Urinary bladder (tissue), 4 donors: ENCODE measurements around the gene PPFIBP1. TPM values are rescaled to one million over a fixed set of nuclear protein-coding genes. Genes with fewer than 3 reads are reported as not detected.

Experiments used
- DNase-seq: peaks from one replicate; pipeline ENCODE4 v3.0.0-alpha.2; 2015; ENCODE audit errors: extremely low spot score
- H3K27ac ChIP-seq: one replicate; pipeline ENCODE4 v1.5.1; 2013; ENCODE audit warnings: low read depth, mild to moderate bottlenecking, moderate library complexity
- H3K36me3 ChIP-seq: one replicate; pipeline ENCODE4 v1.6.1; 2013; ENCODE audit warnings: mild to moderate bottlenecking, moderate library complexity; ENCODE audit not compliant: insufficient read depth
- H3K4me1 ChIP-seq: one replicate; pipeline ENCODE4 v1.6.1; 2013; ENCODE audit warnings: mild to moderate bottlenecking, moderate library complexity; ENCODE audit not compliant: insufficient read depth
- H3K4me3 ChIP-seq: one replicate; pipeline ENCODE4 v1.5.1; 2013; ENCODE audit warnings: low read depth, low read length
- WGBS: extraction: QIAGEN DNeasy Blood & Tissue Kit; methylation state at CpG from one replicate; pipeline ENCODE4 v1.1.7; 2013; 5-methylcytosine and 5-hydroxymethylcytosine counted together
- polyA plus RNA-seq: library from polyadenylated mRNA; stranded (reverse); fragments of 200-250 nt; gene quantifications from one replicate; pipeline ENCODE4 v1.2.3, GENCODE V29; 2013
- total RNA-seq: library from RNA; depleted of rRNA; stranded (reverse); fragments of >200 nt; gene quantifications from one replicate; pipeline ENCODE4 v1.2.3, GENCODE V29; 2014
- donor health status: healthy with polysubstance abuse.
- donor health status: healthy.

PPFIBP1 gene
- total and polyA plus RNA-seq, 2 donors: 38.4 to 119 TPM

DNA sequence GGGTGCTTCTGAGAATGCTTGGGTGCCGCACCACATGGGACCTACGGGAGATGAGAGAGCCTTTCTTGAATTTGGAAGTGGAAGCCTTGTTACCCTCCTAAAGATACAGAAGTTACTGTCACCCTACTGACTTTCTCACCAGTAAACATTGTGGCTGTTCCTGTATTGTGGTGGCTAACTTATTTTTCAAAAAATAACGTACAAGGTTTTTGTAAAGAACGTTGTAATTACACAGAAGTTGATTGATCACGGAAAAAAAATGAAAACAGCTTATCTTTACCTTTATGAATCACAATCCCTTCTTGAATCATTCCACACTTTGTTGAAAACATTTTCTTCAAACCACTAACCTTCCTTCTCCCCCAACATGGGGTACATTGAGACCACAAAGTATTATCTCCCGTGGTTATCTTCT lies 22.0 kb upstream of the PPFIBP1 start:
- DNase-seq: no peak
- no peak overlapping the region for H3K4me3 ChIP-seq
- no peaks in the 10 kb centered on the region for H3K4me1 ChIP-seq
- no peak overlapping the region for H3K27ac ChIP-seq
- WGBS: 93% methylated on average over 6 of the region's 6 CpGs
- no peaks in the 10 kb centered on the region for H3K36me3 ChIP-seq

GRCh38 chr12:27504507-27504906 lies 19.5 kb upstream of the PPFIBP1 start:
- WGBS: 91% methylated on average over 2 of the region's 2 CpGs
- Histone ChIP-seq H3K4me1 (no peaks in the 10 kb centered on the region), H3K36me3 (no peaks in the 10 kb centered on the region), H3K27ac (no peak overlapping the region), H3K4me3 (no peak overlapping the region)
- DNase-seq: no peak

DNA sequence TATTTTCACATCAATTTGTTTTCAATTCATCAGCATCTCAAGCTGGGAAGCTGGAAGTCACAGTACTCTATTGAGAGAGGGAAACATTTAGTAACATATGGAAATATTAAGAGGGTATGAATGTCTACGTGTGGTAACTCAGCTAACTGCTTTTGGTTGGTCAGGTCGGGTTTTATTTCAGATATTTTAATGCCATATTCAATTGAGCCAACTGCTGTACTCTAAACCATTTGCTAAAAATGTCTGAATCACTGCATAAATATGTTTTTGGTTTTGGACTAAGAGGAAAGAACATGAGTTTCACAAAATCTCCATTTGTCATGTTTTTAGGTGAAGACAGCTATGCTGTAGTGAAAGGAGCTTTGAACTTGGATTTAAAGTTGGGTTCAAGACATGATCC lies 18.9 kb upstream of the PPFIBP1 start:
- Histone ChIP-seq H3K4me3 (no peak overlapping the region), H3K36me3 (no peaks in the 10 kb centered on the region), H3K27ac (no peak overlapping the region), H3K4me1 (no peaks in the 10 kb centered on the region)
- DNase-seq: no peak
- WGBS: 89% methylated on average over 2 of the region's 2 CpGs

- H3K4me1 ChIP-seq: no peaks in the 10 kb centered on the region
- no peak for DNase-seq
- H3K36me3 ChIP-seq: no peaks in the 10 kb centered on the region
- H3K27ac ChIP-seq: no peak overlapping the region
- H3K4me3 ChIP-seq: no peak overlapping the region
Measured at GRCh38 chr12:27505761-27506160, 18.2 kb upstream of the PPFIBP1 start.

DNA sequence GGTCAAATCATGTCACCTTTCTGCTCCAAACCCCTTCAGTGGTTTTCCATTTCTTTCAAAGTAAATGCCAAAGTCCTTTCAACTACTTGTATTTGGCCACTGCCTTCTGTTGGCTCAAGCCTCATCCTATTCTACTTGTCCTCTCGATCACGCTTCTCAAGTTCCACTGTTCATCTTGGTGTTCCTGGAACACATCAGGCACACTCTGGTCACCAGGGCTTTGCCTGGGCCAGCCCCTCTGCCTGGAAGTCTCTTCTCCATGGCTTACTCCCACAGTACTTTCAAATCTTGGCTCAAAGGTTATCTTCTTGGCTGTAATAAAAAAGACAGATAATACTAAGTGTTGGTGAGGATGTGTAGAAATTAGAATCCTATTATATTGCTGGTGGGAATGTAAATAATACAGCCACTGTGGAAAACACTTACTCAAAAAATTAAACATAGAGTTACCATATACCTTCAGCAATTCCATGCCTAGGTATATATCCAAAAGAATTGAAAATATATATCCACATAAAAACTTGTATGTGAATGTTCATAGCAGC lies 17.3 kb upstream of the PPFIBP1 start:
- DNase-seq: no peak
- Histone ChIP-seq H3K36me3 (no peaks in the 10 kb centered on the region), H3K4me1 (no peaks in the 10 kb centered on the region), H3K27ac (no peak overlapping the region), H3K4me3 (no peak overlapping the region)
- WGBS: 75% methylated on average over 2 of the region's 2 CpGs

- no peaks in the 10 kb centered on the region for H3K36me3 ChIP-seq
- H3K27ac ChIP-seq: no peak overlapping the region
- H3K4me3 ChIP-seq: no peak overlapping the region
- no peak for DNase-seq
- H3K4me1 ChIP-seq: no peaks in the 10 kb centered on the region
- WGBS: 84% methylated on average over 5 of the region's 5 CpGs
Measured at GRCh38 chr12:27508736-27509431, 15.1 kb upstream of the PPFIBP1 start.

DNA sequence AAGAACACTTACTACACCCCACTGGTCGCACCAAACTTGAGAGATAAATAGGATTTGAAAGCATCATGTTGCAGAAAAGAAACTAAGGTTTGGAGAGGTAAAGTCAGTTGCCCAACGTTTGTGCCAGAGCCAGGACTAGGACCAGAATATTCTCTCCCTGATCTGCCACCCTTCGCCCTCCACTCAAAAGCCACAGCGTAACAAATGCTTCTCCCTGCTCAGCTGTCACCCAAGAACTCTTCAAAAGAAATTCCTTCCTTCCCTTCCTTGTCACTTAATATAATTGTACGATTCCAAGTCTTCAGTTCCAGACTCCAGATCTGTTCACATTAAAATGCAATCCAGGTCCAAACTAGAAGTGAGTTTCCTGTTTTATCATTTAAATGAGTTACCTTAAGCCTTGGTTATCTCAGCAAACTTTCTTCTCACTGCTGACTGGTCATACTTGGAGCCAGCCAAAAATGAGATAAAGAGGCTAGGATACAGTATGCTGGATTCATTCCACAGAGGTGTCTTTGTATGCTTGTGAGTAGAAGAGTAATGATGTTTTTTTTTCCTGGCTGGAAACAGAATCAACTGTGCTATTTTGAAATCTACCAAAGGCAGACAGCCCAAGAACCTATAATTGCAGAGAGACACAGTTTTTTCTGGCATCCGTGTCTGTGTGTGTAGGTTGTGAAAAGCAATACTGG lies 12.8 kb upstream of the PPFIBP1 start:
- 56% methylated on average over 6 of the region's 6 CpGs for WGBS

GRCh38 chr12:27511723-27512045 lies 12.3 kb upstream of the PPFIBP1 start:
- DNase-seq: no peak
- H3K4me3 ChIP-seq: no peak overlapping the region
- no peaks in the 10 kb centered on the region for H3K4me1 ChIP-seq
- H3K36me3 ChIP-seq: no peaks in the 10 kb centered on the region
- no peak overlapping the region for H3K27ac ChIP-seq
- WGBS: 67% methylated on average over 3 of the region's 3 CpGs

More for the DNA sequence above, 12.8 kb upstream of the PPFIBP1 start:
- DNase-seq: no peak
- H3K36me3 ChIP-seq: no peaks in the 10 kb centered on the region
- H3K4me3 ChIP-seq: no peak overlapping the region
- no peak overlapping the region for H3K27ac ChIP-seq
- no peaks in the 10 kb centered on the region for H3K4me1 ChIP-seq

DNA sequence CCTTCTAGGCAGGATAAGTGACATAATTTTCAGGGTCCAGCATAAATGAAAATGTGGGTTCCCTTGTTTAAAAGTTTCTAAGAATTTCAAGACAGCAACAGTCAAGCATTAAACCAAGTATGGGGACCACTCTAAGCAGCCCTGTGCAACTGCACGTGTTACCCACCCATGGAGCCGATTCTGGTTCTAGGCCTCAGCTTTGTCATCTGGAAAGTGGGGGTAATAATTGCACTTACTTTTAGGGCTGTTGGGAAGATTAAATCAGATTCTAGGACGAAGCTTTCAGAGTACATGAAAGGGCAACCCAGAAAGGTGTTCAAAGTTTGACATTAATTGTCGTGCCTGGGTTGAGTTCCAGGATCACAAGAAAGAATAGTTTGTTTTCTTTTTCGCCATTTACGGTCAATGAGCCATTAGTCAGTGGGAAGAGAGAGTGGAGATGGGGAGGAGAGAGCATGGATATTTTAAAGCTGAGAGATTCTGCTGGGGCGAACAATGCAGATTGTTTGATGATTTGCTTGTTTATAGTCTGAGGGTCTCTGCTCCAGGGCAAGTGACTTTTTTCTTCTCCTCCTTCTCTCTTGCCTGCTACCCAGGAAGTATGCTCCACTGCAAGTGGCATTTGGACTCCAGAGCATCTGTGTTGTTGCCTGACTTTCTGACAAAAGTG lies 10.7 kb upstream of the PPFIBP1 start:
- Histone ChIP-seq H3K27ac (no peak overlapping the region), H3K36me3 (no peaks in the 10 kb centered on the region), H3K4me1 (no peaks in the 10 kb centered on the region), H3K4me3 (no peak overlapping the region)
- WGBS: 91% methylated on average over 7 of the region's 7 CpGs
- no peak for DNase-seq

DNA sequence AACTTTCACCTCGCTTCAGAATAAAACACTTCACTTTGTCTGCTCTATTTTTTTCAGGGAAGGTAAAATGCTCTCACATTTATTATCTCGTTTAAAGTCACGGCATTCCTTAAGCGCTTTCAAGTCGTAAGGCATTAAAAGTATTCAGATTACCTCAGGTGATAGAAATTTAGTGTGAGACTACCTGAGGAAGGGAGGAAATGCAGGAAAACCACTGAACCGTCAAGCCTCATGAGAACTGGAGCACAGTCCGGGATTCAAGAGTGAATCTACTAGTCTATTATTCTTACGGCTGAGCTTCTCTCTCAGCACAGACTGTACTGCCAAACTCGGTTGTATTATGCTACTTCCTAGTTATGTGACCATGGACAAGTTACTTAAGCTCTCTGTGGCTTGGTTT lies 8.3 kb upstream of the PPFIBP1 start:
- DNase-seq: no peak
- no peak overlapping the region for H3K4me3 ChIP-seq
- H3K27ac ChIP-seq: no peak overlapping the region
- H3K36me3 ChIP-seq: no peaks in the 10 kb centered on the region
- no peaks in the 10 kb centered on the region for H3K4me1 ChIP-seq
- 75% methylated on average over 9 of the region's 9 CpGs for WGBS

GRCh38 chr12:27516625-27517024 lies 7.4 kb upstream of the PPFIBP1 start:
- H3K4me3 ChIP-seq: no peak overlapping the region
- no peak overlapping the region for H3K27ac ChIP-seq
- DNase-seq: no peak
- no peaks in the 10 kb centered on the region for H3K36me3 ChIP-seq
- no peaks in the 10 kb centered on the region for H3K4me1 ChIP-seq
- 70% methylated on average over 4 of the region's 4 CpGs for WGBS

DNA sequence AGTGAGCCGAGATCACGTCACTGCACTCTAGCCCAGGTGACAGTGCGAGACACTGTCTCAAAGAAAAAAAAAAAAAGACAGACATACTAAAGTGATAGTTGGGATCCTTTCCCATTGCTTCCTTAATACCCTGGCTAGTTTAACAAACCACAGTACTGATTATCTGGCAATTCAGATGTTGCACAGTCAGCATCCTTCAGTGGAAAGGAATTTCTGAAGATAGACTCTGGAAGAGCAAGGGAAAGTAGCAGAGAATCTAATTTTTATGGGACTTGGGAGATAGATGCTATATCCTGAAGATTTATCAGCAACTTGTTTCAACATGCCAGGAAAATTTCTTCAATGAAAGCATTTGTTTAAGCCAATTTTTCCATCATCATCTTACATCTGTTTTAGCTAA lies 6.5 kb upstream of the PPFIBP1 start:
- Histone ChIP-seq H3K4me3 (no peak overlapping the region), H3K4me1 (no peaks in the 10 kb centered on the region), H3K27ac (no peak overlapping the region), H3K36me3 (no peaks in the 10 kb centered on the region)
- WGBS: 85% methylated on average over 3 of the region's 3 CpGs
- DNase-seq: no peak

- no peak for DNase-seq
- Histone ChIP-seq H3K4me3 (no peak overlapping the region), H3K27ac (no peak overlapping the region), H3K4me1 (no peaks in the 10 kb centered on the region), H3K36me3 (no peaks in the 10 kb centered on the region)
- 73% methylated on average over 7 of the region's 7 CpGs for WGBS
Measured at GRCh38 chr12:27517961-27518665, 5.9 kb upstream of the PPFIBP1 start.
